Right atrium auricular region (tissue), 2 donors: ENCODE results near the gene MECP2. TPM values are rescaled to one million over a fixed set of nuclear protein-coding genes. Genes with fewer than 3 reads are reported as not detected.
A peak's percentile ranks its signal among the peaks of the same experiment; 100 is the strongest.

Source experiments
- DNase-seq: peaks from one replicate; pipeline ENCODE4 v3.0.0-alpha.2; 2019; ENCODE audit warnings: low spot score
- H3K27ac ChIP-seq, 2 donors: fragments of 200-600 bp; sonication (generic); 1 replicate in 1 of 2; 2 replicates in 1 of 2; pipeline ENCODE4 v1.5.1; 2016 to 2019
- H3K27me3 ChIP-seq, 2 donors: fragments of 200-600 bp; sonication (generic); one replicate each; pipeline versions ENCODE4 v1.5.1 to v1.6.0; 2017 to 2019
- H3K36me3 ChIP-seq: fragments of 200-600 bp; sonication (generic); one replicate; pipeline ENCODE4 v1.5.1; 2016
- H3K4me1 ChIP-seq, 2 donors: fragments of 200-600 bp; sonication (generic); one replicate each; pipeline versions ENCODE4 v1.5.1 to v1.6.0; 2017 to 2019
- H3K4me3 ChIP-seq, 2 donors: fragments of 200-600 bp; sonication (generic); 1 replicate in 1 of 2; 2 replicates in 1 of 2; pipeline ENCODE4 v1.5.1; 2017 to 2019; ENCODE audit warnings: mild to moderate bottlenecking in 1 of 2, moderate library complexity in 1 of 2
- H3K9me3 ChIP-seq, 2 donors: fragments of 200-600 bp; sonication (generic); one replicate each; pipeline ENCODE4 v1.5.1; 2019
- CTCF ChIP-seq, 2 donors: fragments of 200-600 bp; sonication (generic); IDR thresholded peaks; one replicate each; pipeline ENCODE4 v1.5.1; 2019; ENCODE audit warnings: antibody characterized with exemption in 2 of 2
- total RNA-seq, 2 donors: library from RNA; depleted of rRNA; stranded (reverse); fragments of >200 nt; gene quantifications; one replicate each; pipeline ENCODE4 v1.1.0, GENCODE V29; 2016

The MECP2 gene
- total RNA-seq, 2 donors from 2014 or later, result 52.7 to 69.1 TPM

GRCh38 chrX:154113729-154114128 lies 16.2 kb upstream of the MECP2 start:
- no peak for TF ChIP-seq CTCF (IDR thresholded peaks at IDR 0.05)
- Histone ChIP-seq H3K4me3 (no peak overlapping the region), H3K4me1 (no peaks in the 10 kb centered on the region), H3K36me3 (no peaks in the 10 kb centered on the region), H3K27ac (no peak overlapping the region), H3K27me3 (no peaks in the 10 kb centered on the region), H3K9me3 (peaks cover 0 to 8% of the 10 kb centered on the region in 2 donors)
- no peak for DNase-seq

- H3K4me3 ChIP-seq, result no peak overlapping the region
- H3K9me3 ChIP-seq, result no peaks in the 10 kb centered on the region
- H3K4me1 ChIP-seq, result peaks cover 0 to 26% of the 10 kb centered on the region in 2 donors
- TF ChIP-seq CTCF (IDR thresholded peaks at IDR 0.05), result no peak
- no peak for DNase-seq
- H3K36me3 ChIP-seq, result no peaks in the 10 kb centered on the region
- H3K27me3 ChIP-seq, result no peaks in the 10 kb centered on the region
- peak overlapping the region in 1 of 2 donors; percentile 62 for H3K27ac ChIP-seq
Measured at GRCh38 chrX:154098551-154098950, 1.0 kb upstream of the MECP2 start.

DNA sequence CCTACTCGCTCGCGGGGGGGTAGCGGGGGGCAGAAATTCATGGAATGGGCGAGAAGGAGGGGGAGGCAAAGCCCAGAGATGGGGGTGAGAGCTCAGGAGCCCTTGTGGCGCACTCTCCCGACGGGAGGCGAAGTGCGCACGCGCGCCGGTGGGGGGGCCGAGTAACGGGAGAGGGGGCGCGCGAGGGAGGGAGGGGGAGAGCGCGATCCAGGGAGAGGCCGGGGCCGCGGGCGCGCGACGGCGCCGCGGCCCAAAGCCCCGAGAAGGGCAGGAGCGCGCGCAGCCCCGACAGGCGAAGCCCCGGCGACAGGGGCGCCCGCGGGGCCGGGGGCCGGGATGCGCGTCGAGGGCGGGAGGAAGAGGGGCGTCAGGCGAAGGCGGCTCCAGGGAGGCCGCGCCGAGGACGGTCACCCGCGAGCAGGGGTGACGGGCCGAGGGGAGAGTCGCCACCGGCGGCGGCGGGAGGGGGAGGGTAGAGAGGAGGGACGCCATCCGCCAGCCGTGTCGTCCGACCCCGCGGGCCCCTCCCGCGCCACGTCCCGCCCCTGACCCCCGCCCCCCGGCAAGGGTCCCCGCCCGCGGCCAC lies 421 bp downstream of the MECP2 start:
- no peaks in the 10 kb centered on the region for H3K36me3 ChIP-seq
- H3K27me3 ChIP-seq, result no peaks in the 10 kb centered on the region
- peaks cover 0 to 32% of the 10 kb centered on the region in 2 donors for H3K4me1 ChIP-seq
- peak overlapping the region; percentile 95 to 98 for H3K27ac ChIP-seq
- no peaks in the 10 kb centered on the region for H3K9me3 ChIP-seq
- H3K4me3 ChIP-seq, result peak overlapping the region; percentile 73 to 79
- DNase-seq, result no peak
- TF ChIP-seq CTCF (IDR thresholded peaks at IDR 0.05), result no peak

DNA sequence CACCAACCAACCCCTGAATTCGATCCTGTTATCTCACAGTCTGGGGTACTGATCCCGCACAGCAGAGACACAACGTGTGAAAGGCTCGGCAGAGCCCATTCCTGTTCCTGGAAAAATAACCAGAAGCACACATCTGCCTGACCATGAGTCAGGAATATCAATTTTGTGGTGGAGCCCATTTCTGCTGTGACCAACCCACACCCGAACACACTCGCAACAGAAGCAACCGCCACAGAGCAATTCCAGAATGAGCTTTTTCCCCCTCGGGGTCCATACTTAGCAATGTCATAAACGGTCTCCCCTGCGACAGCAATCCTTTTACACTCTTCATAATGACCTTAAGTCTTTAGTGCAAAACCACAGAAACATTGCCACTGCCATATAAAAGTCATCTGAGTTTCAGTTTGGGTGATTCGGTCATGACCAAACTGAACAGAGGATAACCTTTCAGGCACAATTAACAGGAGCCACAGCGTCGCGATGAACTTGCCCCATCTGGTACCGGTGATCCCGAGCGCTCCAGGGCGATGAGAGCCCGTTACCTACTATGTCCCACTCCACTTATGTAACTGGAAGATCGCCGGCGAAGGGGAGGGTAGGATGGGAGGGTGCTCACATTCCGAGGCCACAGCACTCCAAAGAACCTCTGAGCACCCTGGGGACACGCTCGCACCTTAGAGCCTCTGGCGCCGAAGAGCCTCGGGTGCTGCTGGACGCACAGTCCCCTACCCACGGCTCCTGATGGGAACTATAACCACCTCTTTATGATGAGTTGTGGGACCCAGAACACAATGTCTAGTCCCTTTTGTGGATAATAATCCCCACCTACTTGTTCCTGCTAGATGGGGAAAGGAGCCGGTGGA lies 1.1 kb downstream of the MECP2 start:
- H3K27me3 ChIP-seq, result no peaks in the 10 kb centered on the region
- no peak for TF ChIP-seq CTCF (IDR thresholded peaks at IDR 0.05)
- no peak for DNase-seq
- H3K9me3 ChIP-seq, result no peaks in the 10 kb centered on the region
- H3K4me1 ChIP-seq, result peaks cover 0 to 32% of the 10 kb centered on the region in 2 donors
- H3K27ac ChIP-seq, result peak overlapping the region; percentile 95 to 98
- peak overlapping the region; percentile 73 to 79 for H3K4me3 ChIP-seq
- no peaks in the 10 kb centered on the region for H3K36me3 ChIP-seq

DNA sequence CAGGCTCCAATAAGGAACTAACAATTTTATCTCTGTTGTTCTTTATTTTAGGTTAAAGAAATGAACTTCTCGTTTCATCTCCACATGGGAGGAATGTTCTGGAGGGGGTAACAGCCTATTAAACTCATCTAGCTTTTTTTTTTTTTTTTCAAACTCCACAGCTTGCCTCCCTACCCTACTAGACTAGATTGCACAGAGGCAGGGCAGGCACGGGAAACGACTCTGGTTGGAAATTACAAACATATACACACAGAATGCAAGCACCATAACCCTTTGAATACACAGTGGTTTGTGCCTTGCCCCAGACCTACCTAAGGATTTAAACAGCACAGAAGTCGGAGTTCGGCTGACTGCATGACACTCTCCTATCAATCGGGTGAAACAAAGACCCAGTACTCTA lies 2.7 kb downstream of the MECP2 start:
- TF ChIP-seq CTCF (IDR thresholded peaks at IDR 0.05), result no peak
- Histone ChIP-seq H3K36me3 (no peaks in the 10 kb centered on the region), H3K4me1 (peaks cover 0 to 36% of the 10 kb centered on the region in 2 donors), H3K27ac (peak overlapping the region in 1 of 2 donors; percentile 95), H3K9me3 (no peaks in the 10 kb centered on the region), H3K27me3 (no peaks in the 10 kb centered on the region), H3K4me3 (no peak overlapping the region)
- DNase-seq, result no peak
